ENCODE measurements around the gene RAET1G.

Gene RAET1G

DNA sequence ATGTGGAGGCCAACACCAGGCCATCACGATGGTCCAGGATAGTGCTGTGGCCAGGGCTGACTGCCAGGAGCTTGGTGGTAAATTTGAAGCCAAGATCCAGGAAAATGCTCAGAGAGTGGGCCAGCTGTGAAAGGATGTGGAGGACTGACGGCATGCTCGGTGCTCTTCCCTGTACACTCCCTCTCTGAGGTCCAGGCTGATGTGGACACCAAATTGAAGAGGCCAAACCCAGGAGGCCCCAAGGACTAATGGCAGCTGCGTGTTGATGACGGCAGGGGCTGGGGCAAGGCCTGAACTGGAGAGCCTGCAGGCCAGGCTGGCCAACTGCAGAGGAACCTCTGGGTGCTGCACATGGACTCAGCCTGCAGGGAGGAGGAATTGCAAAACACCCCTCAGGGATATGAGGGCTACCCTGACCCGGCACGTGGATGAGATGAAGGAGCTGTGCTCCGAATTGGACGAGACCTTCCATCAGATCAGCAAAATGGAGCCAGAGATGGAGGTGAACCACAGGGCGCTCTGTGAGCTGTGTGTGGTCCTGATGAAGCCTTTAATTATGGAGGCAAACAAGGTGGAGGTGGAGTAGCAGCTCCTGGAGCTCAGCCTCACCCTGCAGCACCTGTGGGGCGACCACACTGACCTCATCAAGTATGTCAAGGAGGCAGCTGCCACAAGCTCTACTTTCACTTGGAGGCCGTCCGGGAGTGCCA, 18.1 kb downstream of the RAET1G start:
- no peak overlapping the region for H3K4me3 Mint-ChIP-seq
- H3K36me3 Mint-ChIP-seq (ENCODE audit: low read depth), result peaks cover 2% of the 10 kb centered on the region
- no peak overlapping the region for H3K27ac Mint-ChIP-seq
- H3K27me3 Mint-ChIP-seq (ENCODE audit: low read depth), result peaks cover 25% of the 10 kb centered on the region
- no peaks in the 10 kb centered on the region for H3K4me1 Mint-ChIP-seq (ENCODE audit: low read depth)
- H3K9me3 Mint-ChIP-seq, result peaks cover 5% of the 10 kb centered on the region

GRCh38 chr6:149903938-149904611, 18.8 kb downstream of the RAET1G start:
- H3K4me3 Mint-ChIP-seq, result no peak overlapping the region
- no peaks in the 10 kb centered on the region for H3K4me1 Mint-ChIP-seq (ENCODE audit: low read depth)
- H3K27me3 Mint-ChIP-seq (ENCODE audit: low read depth), result peaks cover 26% of the 10 kb centered on the region
- H3K36me3 Mint-ChIP-seq (ENCODE audit: low read depth), result peaks cover 2% of the 10 kb centered on the region
- peaks cover 5% of the 10 kb centered on the region for H3K9me3 Mint-ChIP-seq
- no peak overlapping the region for H3K27ac Mint-ChIP-seq

- H3K9me3 Mint-ChIP-seq, result no peaks in the 10 kb centered on the region
- no peaks in the 10 kb centered on the region for H3K36me3 Mint-ChIP-seq (ENCODE audit: low read depth)
- no peak overlapping the region for H3K4me3 Mint-ChIP-seq
- H3K27me3 Mint-ChIP-seq (ENCODE audit: low read depth), result peaks cover 29% of the 10 kb centered on the region
- H3K27ac Mint-ChIP-seq, result no peak overlapping the region
- H3K4me1 Mint-ChIP-seq (ENCODE audit: low read depth), result peaks cover 4% of the 10 kb centered on the region
These were observed 21.3 kb downstream of the RAET1G start for GRCh38 chr6:149901444-149902140.

DNA sequence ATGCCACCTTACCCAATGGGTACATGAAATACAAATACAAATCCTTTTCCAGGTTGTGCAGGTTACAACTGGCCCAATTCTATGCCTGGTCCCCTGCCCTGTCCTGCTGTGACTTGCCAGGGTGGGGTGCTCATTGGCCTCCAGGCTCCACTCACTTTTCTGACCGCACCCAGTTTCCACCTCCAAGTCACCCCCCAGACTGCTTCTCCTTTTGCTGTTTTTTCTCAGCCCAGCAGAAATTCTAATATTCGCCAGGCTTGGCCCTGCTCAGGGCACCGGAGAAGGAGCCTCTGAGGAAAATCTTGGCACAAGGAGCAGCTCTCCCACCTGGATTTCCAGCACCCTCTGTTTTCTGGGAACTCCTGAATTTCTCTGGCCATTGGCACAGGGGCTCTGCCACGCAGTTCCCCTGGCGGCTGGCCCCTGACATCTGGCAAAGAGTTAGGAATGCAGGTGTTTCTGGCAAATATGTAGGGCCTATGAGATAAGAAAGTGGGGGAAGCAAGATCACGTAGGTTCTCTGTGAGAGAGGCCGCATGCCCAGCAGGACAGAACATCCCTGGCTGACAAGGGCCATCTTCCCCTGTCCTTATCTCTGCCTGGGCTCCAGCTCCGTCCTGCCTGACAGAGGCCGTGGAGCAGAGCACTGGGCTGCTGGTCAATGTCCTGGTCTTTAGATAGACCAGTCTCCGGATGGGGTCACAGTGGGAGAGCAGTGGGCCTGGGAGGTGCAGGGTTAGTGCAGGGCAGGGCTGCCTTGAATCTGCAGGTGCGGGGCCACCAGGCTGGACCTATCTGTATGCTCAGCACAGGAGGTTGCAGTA, 22.1 kb downstream of the RAET1G start:
- H3K27me3 Mint-ChIP-seq (ENCODE audit: low read depth), result peaks cover 29% of the 10 kb centered on the region
- H3K36me3 Mint-ChIP-seq (ENCODE audit: low read depth), result no peaks in the 10 kb centered on the region
- H3K27ac Mint-ChIP-seq, result no peak overlapping the region
- no peak overlapping the region for H3K4me3 Mint-ChIP-seq
- H3K4me1 Mint-ChIP-seq (ENCODE audit: low read depth), result peaks cover 11% of the 10 kb centered on the region
- no peaks in the 10 kb centered on the region for H3K9me3 Mint-ChIP-seq

- Mint-ChIP-seq H3K9me3 (no peaks in the 10 kb centered on the region), H3K27ac (no peak overlapping the region), H3K4me3 (no peak overlapping the region), H3K36me3 (ENCODE audit: low read depth) (no peaks in the 10 kb centered on the region), H3K4me1 (ENCODE audit: low read depth) (peaks cover 17% of the 10 kb centered on the region), H3K27me3 (ENCODE audit: low read depth) (peaks cover 29% of the 10 kb centered on the region)
These were observed 22.8 kb downstream of the RAET1G start for GRCh38 chr6:149899926-149900619.

- Mint-ChIP-seq H3K27me3 (ENCODE audit: low read depth) (peaks cover 31% of the 10 kb centered on the region), H3K36me3 (ENCODE audit: low read depth) (no peaks in the 10 kb centered on the region), H3K27ac (no peak overlapping the region), H3K4me1 (ENCODE audit: low read depth) (peaks cover 19% of the 10 kb centered on the region), H3K9me3 (no peaks in the 10 kb centered on the region), H3K4me3 (no peak overlapping the region)
These were observed 23.4 kb downstream of the RAET1G start for GRCh38 chr6:149899486-149899885.

- no peak overlapping the region for H3K27ac Mint-ChIP-seq
- H3K4me3 Mint-ChIP-seq, result no peak overlapping the region
- H3K36me3 Mint-ChIP-seq (ENCODE audit: low read depth), result peaks cover 1% of the 10 kb centered on the region
- peaks cover 20% of the 10 kb centered on the region for H3K4me1 Mint-ChIP-seq (ENCODE audit: low read depth)
- no peaks in the 10 kb centered on the region for H3K9me3 Mint-ChIP-seq
- peaks cover 36% of the 10 kb centered on the region for H3K27me3 Mint-ChIP-seq (ENCODE audit: low read depth)
These were observed 24.0 kb downstream of the RAET1G start for GRCh38 chr6:149898966-149899365.

- no peak within 1 kb of the TSS for H3K27ac Mint-ChIP-seq
- H3K4me3 Mint-ChIP-seq, result no peak within 1 kb of the TSS
- no peaks in the 10 kb centered on the region for H3K9me3 Mint-ChIP-seq
- peaks cover 20% of the 10 kb centered on the region for H3K4me1 Mint-ChIP-seq (ENCODE audit: low read depth)
- H3K36me3 Mint-ChIP-seq (ENCODE audit: low read depth), result peaks cover 1% of the 10 kb centered on the region
- H3K27me3 Mint-ChIP-seq (ENCODE audit: low read depth), result peaks cover 40% of the 10 kb centered on the region
These were observed 24.8 kb downstream of the RAET1G start, which contains the start of gene RAET1E for GRCh38 chr6:149897855-149898744. Gene RAET1E, minus strand, starts transcription at chr6:149898113. Its CDS starts 7,212 bp downstream, at chr6:149890901.

GRCh38 chr6:149897015-149897697, 25.8 kb downstream of the RAET1G start:
- H3K27me3 Mint-ChIP-seq (ENCODE audit: low read depth), result peaks cover 38% of the 10 kb centered on the region
- peaks cover 1% of the 10 kb centered on the region for H3K36me3 Mint-ChIP-seq (ENCODE audit: low read depth)
- no peaks in the 10 kb centered on the region for H3K9me3 Mint-ChIP-seq
- peaks cover 20% of the 10 kb centered on the region for H3K4me1 Mint-ChIP-seq (ENCODE audit: low read depth)
- H3K27ac Mint-ChIP-seq, result no peak overlapping the region
- H3K4me3 Mint-ChIP-seq, result no peak overlapping the region

GRCh38 chr6:149896491-149896890, 26.4 kb downstream of the RAET1G start:
- Mint-ChIP-seq H3K4me1 (ENCODE audit: low read depth) (peaks cover 20% of the 10 kb centered on the region), H3K4me3 (no peak overlapping the region), H3K9me3 (no peaks in the 10 kb centered on the region), H3K27ac (peak overlapping the region; percentile 45), H3K36me3 (ENCODE audit: low read depth) (peaks cover 1% of the 10 kb centered on the region), H3K27me3 (ENCODE audit: low read depth) (peaks cover 32% of the 10 kb centered on the region)

DNA sequence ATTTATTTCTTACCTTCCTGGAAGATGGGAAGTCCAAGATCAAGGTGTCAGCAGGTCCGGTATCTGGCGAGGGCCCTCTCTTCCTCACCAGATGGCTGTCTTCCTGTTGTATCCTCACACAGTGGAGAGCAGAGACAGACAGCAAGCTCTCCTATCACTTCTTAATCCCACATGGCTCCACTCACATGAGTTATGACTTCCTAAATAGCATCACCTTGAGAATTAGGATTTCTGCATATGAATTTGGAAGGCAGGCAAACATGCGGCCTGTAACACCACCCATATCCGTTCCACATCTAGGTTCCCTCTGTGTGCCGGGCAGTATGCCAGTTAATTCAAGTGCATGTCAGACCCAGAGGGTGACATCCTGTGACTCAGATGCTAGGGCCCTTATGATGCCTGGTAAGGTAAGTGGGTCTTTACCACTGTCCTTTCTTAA, 27.1 kb downstream of the RAET1G start:
- Mint-ChIP-seq H3K4me1 (ENCODE audit: low read depth) (peaks cover 20% of the 10 kb centered on the region), H3K27me3 (ENCODE audit: low read depth) (peaks cover 31% of the 10 kb centered on the region), H3K36me3 (ENCODE audit: low read depth) (peaks cover 1% of the 10 kb centered on the region), H3K27ac (peak overlapping the region; percentile 4), H3K9me3 (no peaks in the 10 kb centered on the region), H3K4me3 (peak overlapping the region; percentile 23)

- Mint-ChIP-seq H3K27ac (no peak overlapping the region), H3K4me3 (no peak overlapping the region), H3K4me1 (ENCODE audit: low read depth) (peaks cover 20% of the 10 kb centered on the region), H3K9me3 (no peaks in the 10 kb centered on the region), H3K27me3 (ENCODE audit: low read depth) (peaks cover 31% of the 10 kb centered on the region), H3K36me3 (ENCODE audit: low read depth) (peaks cover 1% of the 10 kb centered on the region)
These were observed 27.8 kb downstream of the RAET1G start for GRCh38 chr6:149895048-149895590.
